ENCODE measurements around the gene NTN5. TPM values are rescaled to one million over a fixed set of nuclear protein-coding genes. Genes with fewer than 3 reads are reported as not detected.
"Not testable (repeated sequence)": the region's sequence is repeated elsewhere in the genome, so short reads cannot be mapped to it uniquely, and the experiment has no call there.

The NTN5 gene
- total RNA-seq, 2 experiments from 2014 or later: 0.06 to 0.19 TPM

DNA sequence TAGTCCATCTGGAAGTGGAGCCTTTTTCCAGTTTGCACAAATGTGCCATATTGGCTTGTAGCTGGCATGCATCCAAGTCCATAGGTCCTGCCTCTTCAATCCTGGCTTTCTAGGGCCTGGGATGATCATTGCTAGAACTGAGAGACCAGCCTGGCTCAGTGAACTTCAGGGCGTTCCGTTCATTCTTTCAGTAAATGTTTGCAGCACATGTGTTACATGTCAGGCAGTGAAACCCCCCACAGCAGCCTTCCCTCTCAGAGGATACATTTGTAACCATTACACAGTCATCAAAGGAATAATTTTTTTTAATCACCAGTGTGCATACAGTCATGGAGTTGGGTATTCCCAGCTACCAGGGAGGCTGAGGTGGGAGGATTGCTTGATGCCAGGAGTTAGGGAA is 32.6 kb upstream of the NTN5 start:
- POLR2A ChIA-PET: no interaction called here
- CTCF ChIA-PET: no interaction called here

DNA sequence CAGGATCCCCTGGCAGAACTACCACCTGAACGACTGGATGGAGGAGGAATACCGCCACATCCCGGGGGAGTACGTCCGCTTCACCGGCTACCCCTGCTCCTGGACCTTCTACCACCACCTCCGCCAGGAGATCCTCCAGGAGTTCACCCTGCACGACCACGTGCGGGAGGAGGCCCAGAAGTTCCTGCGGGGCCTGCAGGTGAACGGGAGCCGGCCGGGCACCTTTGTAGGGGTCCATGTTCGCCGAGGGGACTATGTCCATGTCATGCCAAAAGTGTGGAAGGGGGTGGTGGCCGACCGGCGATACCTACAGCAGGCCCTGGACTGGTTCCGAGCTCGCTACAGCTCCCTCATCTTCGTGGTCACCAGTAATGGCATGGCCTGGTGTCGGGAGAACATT is 30.5 kb upstream of the NTN5 start:
- ChIA-PET CTCF (interaction anchor here (0.5 kb wide), 1 partner anchor 14 kb away, joined by 3 read pairs; no protein-coding TSS in a partner anchor), POLR2A (interaction anchor here (0.5 kb wide), 1 partner anchor 62 kb away, joined by 3 read pairs; no protein-coding TSS in a partner anchor)

DNA sequence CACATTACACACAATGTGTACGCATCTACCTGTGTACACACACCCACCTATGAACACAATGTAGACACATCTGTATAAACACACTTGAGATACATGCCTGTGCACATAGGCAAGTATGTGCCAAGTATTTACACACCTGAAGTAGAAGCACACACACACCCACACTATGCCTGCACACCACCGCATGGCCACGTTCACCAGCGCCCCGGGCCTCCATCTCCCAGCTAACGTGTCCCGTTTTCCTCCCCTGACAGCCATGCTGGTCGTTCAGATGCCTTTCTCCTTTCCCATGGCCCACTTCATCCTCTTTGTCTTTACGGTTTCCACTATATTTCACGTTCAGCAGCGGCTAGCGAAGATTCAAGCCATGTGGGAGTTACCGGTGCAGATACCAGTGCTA is 29.9 kb upstream of the NTN5 start:
- ChIA-PET POLR2A (no interaction called here), CTCF (no interaction called here)

DNA sequence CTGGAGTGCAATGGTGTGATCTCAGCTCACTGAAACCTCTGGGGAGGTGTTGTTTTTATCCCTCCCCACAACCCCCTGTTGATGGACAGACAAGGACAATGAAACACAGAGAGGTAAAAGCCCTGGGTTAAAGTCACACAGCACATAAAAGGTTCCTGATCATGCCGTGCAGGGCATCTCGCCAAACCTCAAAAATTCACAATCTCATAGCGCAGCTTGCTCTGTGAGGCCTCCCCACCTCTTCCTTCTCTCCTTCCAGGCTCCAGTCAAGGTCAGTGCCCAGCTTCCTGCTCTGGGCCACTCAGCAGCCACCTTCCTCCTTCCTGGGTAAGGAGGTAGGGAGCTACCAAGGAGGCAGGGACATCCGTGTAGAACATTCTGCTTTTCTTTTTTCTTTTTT is 25.2 kb upstream of the NTN5 start:
- ChIA-PET CTCF (interaction anchor here (0.7 kb wide), 1 partner anchor 247 kb away, joined by 4 read pairs; no protein-coding TSS in a partner anchor), POLR2A (no interaction called here)

DNA sequence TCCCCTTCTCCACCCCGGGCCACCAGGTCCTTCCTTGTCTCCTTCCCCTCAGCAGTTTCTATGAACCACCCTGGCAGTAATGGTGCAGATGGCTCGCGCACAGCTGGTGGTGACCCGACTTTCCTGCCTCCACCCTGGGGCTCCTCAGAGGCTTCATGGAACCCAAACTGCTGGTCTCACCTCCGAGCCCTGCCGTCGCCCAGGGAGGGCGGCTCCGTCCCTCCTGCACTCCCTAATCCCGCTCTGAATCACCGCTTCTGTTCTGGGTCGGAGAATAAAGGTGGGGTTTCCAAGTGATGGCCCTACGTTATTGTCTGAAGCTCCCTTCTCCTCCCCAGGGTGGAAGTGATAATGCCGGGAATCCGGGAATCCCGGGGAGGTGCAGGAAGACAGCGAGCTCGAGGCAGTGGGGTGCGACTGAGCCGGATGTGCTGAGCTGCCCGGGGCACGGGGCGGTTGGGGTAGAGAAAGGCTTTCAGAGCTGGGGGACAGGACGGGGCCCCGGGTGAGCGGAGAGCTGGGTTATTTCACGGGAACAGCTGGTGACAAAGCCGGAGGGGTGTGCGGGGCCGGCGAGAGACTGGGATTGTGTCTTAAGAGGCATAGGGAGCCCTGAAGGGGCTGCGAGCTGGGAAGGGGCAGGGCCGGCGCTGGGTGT is 23.7 kb upstream of the NTN5 start:
- ChIA-PET CTCF (interaction anchor here (0.7 to 1.3 kb wide), 4 partner anchors 16 to 38 kb away, joined by 3 to 5 read pairs (median 4); no protein-coding TSS in a partner anchor), POLR2A (interaction anchor here (0.5 to 0.6 kb wide), 2 partner anchors 10 to 99 kb away, joined by 4 read pairs; no protein-coding TSS in a partner anchor)

DNA sequence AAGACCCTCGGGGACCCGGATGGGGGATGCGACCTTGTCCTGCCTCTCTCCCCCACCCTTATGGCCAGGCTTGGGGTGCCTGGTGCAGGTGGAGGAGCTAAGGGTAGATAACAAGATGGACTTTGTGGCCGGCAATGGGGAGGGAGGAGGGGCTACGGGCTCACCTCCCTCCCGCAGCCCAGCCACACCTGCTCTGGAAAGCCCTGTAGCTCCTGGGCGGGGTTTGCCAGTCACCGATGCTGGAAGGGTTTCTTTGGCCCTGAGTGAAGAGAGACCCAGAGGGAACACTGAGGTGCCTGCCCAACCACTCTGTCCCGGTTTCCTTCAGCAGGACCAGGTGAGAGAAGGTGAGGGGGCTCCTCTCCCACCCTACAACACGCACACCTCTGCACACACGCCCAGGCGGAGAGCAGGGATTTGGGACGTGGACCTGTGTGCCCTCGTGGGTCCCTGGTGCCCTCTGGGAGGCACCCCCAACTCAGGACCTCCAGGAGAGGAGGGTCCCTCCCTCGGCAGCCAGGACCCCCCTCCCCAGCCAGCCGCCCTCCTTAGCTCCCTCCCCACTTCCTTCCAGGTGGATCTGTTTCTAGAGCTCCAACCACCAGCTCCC is 23.0 kb upstream of the NTN5 start, which contains the start of gene FUT2:
FUT2 (plus strand) TSS at position 229 of the 610 bp plus-strand sequence. CDS start 6,986 bp downstream, outside the sequence.
- POLR2A ChIA-PET: interaction anchor here (0.5 to 0.6 kb wide), 2 partner anchors 10 to 100 kb away, joined by 4 read pairs; no protein-coding TSS in a partner anchor

DNA sequence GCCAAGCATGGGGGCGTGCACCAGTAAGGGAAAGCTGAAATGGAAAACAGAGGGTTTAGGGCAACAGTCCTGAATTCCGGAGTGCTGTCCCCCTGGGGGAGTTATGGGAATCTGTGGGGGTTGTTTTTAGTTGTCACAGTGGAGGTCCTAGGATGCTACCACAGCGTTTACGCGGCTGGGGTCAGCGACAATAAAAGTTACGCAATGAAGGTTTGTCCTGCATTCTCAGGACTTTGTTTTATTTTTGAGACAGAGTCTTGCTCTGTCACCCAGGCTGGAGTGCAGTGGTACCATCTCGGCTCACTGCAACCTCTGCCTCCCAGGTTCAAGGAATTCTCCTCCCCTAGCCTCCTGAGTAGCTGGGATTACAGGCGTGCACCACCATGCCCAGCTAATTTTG is 20.8 kb upstream of the NTN5 start:
- CTCF ChIA-PET: interaction anchor here (0.7 kb wide), 1 partner anchor 27 kb away, joined by 3 read pairs; no protein-coding TSS in a partner anchor
- POLR2A ChIA-PET: not testable (repeated sequence)

More for the DNA sequence above, 23.0 kb upstream of the NTN5 start, which contains the start of gene FUT2:
- CTCF ChIA-PET: interaction anchor here (0.7 to 1.3 kb wide), 4 partner anchors 17 to 37 kb away, joined by 3 to 5 read pairs (median 4); no protein-coding TSS in a partner anchor

DNA sequence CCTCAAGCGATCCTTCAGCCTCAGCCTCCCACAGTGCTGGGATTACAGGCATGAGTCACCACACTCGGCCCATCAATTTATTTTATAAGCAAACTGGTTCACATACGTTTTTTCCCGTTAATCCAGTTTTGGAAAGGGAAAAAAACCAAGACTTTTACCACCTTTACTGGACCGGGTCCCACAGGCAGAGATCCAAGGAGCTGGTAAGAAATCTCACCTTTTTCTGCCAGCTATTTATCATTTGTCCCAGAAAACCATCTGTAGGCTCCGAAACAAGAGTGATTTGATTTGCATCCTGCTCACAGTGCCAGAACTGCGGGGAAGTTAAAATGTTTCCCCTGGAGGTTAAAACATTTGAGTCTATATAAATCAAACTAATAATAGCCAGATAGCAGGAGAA is 16.6 kb upstream of the NTN5 start:
- CTCF ChIA-PET: interaction anchor here (0.5 kb wide), 1 partner anchor 416 kb away, joined by 3 read pairs; no protein-coding TSS in a partner anchor
- POLR2A ChIA-PET: no interaction called here

DNA sequence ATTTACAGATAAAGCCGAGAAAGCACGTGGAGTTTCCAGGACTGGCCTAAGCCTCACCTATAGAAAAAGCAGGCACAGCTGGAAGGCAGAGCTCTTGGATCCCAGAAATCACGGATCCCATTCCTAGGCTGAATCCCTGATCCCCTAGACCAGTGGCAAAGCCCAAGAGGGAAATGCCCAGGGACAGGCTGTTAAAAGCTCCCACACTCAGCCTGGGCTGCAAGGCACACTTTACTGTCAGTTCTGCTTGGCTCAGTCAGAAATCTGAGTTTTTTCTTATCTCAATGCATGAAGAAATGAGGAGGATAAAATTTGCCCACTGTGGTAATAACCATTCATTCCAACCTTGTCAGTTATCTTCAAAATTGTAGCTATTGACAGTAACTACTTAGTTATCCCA is 15.0 kb upstream of the NTN5 start:
- ChIA-PET CTCF (interaction anchor here (0.9 kb wide), 1 partner anchor 284 kb away, joined by 3 read pairs; no protein-coding TSS in a partner anchor), POLR2A (no interaction called here)

DNA sequence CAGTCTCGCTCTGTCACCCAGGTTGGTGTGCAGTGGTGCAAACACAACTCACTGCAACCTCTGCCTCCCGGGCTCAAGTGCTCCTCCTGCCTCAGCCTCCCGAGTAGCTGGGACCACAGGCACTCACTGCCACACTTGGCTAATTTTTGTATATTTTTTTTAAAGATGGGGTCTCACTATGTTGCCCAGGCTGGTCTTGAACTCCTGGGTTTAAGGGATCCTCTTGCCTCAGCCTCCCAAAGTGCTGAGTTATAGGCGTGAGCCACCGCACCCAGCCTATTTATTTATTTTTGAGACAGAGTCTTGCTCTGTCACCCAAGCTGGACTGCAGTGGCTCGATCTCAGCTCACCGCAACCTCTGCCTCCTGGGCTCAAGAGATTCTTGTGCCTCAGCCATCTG is 13.8 kb upstream of the NTN5 start:
- CTCF ChIA-PET, POLR2A ChIA-PET: not testable (repeated sequence)

DNA sequence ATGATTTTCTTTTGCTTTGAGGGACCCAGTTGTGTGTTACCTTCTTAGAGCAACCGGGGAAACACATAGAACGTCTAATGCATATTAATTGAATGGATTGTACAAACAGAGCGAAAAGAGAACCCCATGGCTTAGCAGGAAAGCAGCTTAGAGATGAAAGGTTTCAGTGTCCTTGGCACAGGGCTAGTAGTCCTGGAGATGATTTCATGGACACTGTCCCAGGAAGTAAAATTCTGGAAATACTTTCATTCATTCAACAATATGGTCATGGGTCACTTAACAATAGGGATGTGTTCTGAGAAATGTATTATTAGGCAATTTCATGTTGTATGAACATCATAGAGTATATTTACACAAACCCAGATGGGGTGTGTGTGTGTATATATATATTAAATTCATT is 13.3 kb upstream of the NTN5 start:
- ChIA-PET POLR2A (no interaction called here), CTCF (no interaction called here)

DNA sequence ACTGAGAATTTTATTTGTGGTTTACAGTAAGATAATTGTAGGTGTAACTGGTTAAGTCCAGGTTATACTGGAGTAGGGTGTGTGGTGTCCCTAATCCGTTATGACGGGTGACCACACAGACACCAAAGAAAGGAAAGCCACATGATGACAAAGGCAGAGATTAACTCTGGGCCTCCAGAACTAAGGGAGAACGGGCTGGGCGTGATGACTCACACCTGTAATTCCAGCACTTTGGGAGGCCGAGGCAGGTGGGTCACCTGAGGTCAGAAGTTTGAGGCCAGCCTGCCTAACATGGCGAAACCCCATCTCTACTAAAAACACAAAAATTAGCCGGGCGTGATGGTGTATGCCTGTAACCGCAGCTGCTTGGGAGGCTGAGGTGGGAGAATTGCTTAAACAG is 12.8 kb upstream of the NTN5 start:
- POLR2A ChIA-PET: no interaction called here
- CTCF ChIA-PET: no interaction called here

DNA sequence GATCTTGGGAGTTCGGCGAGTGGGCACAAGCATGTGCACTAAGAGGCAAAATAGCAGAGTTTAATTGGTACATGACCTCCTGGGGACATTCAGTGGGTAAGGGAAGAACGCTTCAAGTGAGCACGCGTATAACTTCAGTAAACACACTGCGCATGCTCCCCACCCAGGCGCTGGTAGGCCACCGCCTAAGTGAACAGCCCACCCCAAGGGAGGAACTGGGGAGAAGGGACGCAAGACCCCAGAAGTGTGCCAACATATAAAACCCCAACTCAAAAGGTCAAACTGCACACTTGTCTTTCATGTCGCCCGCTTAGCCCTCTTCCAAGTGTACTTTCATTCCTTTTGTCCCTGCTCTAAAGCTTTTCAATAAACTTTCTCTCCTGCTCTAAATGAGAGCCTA is 10.5 kb upstream of the NTN5 start:
- ChIA-PET POLR2A (no interaction called here), CTCF (no interaction called here)

DNA sequence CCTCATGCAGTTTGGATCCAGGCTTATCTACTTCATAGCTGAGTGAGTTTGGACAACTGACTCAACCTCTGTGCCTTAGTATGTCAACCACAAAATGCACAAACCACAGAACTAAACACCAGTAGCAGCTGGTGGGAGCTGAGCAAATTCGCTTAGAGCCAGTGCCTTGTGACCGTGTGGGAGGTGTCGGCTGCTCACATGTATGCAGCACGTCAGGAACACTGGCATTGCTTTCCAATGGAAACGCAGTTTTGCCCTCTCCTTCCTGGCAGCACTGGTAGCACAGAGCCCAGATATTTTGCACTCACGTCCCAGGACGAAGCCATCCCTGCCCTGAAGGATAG is 8.3 kb upstream of the NTN5 start:
- POLR2A ChIA-PET: no interaction called here
- CTCF ChIA-PET: no interaction called here

DNA sequence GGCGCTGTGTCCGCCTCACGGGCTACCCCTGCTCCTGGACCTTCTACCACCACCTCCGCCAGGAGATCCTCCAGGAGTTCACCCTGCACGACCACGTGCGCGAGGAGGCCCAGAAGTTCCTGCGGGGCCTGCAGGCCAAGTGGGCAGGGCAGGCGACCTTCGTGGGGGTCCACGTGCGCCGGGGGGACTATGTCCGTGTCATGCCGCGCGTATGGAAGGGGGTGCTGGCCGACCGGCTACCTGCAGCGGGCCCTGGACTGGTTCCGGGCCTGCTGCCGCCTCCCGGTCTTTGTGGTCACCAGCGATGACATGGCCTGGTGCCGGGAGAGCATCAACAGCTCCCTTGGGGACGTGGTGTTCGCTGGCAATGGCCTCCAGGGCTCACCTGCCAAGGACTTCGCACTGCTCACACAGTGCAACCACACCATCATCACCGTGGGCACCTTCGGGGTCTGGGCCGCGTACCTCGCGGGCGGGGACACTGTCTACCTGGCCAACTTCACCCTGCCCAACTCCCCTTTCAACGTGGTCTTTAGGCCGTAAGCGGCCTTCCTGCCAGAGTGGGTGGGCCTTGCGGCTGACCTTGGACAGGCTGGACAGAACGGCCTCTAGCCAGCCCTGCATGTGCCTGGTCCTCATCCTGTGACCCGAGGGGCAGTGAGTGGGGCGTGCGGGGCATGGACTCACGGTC is 7.8 kb upstream of the NTN5 start:
- ChIA-PET CTCF (no interaction called here), POLR2A (no interaction called here)

DNA sequence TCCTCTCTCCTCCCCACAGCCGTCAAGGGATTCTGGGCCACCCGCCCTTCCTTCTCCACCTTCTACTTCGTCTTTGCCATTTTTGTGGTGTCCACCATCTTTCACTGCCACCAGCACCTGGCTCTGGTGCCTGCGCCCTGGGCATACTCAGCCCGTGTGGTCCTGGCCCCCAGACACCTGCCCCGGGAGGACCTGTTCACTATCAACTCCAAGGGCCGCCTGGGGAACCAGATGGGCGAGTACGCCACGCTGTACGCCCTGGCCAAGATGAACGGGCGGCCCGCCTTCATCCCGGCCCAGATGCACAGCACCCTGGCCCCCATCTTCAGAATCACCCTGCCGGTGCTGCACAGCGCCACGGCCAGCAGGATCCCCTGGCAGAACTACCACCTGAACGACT is 7.2 kb upstream of the NTN5 start:
- CTCF ChIA-PET, POLR2A ChIA-PET: not testable (repeated sequence)

DNA sequence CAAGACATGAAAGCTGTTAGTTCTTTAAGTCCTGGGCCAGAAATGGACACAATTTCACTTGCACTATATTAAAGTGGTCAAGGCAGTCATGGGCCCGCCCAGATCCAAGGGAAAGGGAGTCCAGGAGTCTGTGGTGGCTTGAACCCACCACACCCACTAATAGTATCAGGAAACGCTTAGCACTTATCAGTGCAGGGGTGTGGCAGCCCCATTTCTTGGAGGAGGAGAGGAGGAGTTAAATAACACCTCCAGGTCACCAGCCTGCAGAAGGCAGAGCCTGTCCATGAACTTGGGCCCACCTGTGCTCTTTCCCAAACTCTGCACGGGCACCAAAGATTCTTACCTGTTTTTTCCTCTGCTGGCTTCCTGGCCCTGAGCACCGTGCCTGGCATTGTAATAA is 5.4 kb upstream of the NTN5 start:
- POLR2A ChIA-PET: interaction anchor here (0.6 kb wide), 1 partner anchor 69 kb away, joined by 3 read pairs; no protein-coding TSS in a partner anchor
- CTCF ChIA-PET: interaction anchor here (0.9 kb wide), 1 partner anchor 32 kb away, joined by 3 read pairs; the partner anchor contains the start of gene CA11

DNA sequence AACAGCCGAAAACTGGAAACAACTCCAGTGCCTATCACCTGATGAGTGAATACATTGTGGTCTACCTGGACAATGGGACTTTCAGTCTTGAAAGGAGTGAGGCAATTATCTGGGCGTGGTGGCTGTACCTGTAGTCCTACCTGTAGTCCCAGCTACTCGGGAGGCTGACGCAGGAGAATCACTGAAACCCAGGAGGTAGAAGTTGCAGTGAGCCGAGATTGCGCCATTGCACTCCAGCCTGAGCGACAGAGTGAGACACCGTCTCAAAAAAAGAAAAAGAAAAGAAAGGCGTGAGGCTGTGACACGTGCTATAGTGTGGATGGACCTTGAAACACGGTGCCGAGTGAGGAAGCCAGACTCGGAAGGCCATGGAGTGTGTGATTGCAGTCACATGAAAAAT is 4.1 kb upstream of the NTN5 start:
- POLR2A ChIA-PET: no interaction called here
- CTCF ChIA-PET: no interaction called here

DNA sequence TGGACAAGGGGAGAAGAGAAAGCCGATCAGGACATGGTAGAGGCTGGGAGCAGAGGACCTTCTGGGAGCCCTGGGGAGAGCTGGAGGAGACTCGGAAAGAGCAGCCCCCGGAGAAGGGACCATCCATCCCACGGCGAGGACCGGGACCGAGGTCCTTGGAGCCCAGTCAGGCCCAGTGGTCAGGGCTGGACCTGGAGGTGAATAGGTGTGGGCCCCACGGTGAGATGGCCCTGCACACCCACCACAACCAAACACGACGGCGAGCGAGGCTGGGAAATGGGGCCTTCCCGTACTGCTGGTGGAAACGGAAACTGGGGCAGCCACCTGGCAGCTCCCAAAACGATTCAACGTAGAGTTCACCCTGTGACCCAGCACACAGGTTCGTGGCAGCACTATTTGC is 3.7 kb upstream of the NTN5 start:
- POLR2A ChIA-PET: no interaction called here

More for the DNA sequence above, 3.7 kb upstream of the NTN5 start:
- CTCF ChIA-PET: no interaction called here
